HG03060 (cell line): ENCODE measurements around the gene MAP2K5.

Experiments
- ATAC-seq: cut with Tn5 transposase; IDR thresholded peaks from one replicate; pipeline ENCODE4 v1.9.1; 2021; ENCODE audit warnings: low read depth, moderate number of reproducible peaks; ENCODE audit not compliant: unreplicated experiment

MAP2K5 gene

GRCh38 chr15:67521029-67521782 lies 21.3 kb upstream of the MAP2K5 start, which contains the start of gene C15orf61:
Gene C15orf61, plus strand, starts transcription at chr15:67521131. Its CDS starts 118 bp downstream, at chr15:67521249.
- peak; percentile 47 for ATAC-seq

DNA sequence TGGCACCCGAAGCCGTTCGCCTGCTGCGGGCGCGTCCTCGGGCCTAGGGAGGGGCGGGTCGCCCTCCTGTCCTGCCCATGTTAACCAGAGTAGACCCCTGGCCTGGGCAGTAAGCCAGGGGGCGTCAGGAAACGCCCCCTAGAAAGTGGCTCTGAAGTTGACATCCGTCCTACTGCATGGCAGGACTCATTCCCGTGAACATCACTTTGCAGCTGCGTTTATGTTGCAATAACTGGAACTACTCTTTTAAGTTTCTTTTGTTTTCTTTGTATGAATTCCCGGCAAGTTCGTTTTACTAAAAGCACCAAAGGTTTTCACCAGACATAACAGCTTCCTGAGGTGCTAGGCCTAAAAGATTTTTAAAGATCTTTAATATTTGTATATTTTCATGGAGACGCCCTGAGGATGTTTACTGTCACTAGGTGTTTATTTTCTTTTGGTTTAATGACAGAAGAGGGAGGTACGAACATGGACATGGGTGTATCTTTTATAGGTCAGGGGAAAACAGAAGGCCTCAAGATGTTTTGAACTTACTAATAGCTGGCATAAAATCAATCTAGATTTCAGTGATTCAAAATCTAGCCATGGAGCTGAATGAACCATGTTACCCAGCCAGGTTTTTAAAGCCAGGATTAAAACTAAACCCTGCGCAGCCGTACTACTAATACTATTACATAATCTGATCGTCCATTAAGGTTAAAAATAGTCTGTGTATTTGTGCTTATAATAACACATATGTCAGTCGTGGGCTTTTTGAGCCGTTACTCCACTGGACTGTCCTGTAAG lies 20.5 kb upstream of the MAP2K5 start:
- no peak for ATAC-seq

DNA sequence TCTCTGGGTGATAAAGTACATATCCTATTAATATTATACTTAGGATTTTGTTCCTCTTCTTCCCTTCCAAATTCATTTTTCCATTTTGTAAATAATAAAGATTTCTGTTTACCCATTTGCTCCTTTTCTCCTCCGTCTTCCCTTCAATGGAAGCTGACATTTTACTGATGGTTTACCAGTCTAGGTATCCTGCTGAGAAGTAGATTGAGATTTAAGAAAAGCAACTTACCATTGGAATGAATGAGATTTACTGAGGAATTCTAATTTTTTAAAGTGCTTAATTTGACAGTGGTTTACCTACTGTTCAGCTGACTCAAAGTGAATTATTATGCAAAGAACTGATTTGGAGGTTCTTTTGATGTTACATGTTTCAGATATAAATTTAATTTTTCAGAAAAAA lies 19.2 kb upstream of the MAP2K5 start:
- ATAC-seq: no peak

DNA sequence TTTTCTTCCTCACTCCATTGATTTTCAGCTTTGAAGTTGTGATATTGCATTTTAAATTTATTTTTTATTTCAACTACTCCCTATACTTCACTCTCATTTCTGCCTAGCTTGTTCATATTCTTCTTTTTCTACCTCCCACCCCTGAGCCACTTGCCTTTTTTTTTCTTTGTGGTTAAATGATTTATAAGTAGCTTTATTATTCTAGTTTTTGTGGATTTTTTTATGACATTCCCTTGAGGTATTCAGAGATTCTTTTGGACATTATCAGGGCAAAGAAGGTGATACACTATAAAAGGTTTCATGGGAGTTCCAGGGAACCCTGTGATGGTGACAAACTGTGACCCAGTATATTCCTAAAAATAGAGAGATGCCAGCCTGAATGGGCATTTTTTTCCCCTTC lies 18.3 kb upstream of the MAP2K5 start:
- ATAC-seq: no peak

GRCh38 chr15:67528513-67528912 lies 14.0 kb upstream of the MAP2K5 start:
- ATAC-seq: no peak

GRCh38 chr15:67531379-67531914 lies 11.1 kb upstream of the MAP2K5 start:
- ATAC-seq: no peak

GRCh38 chr15:67533873-67534272 lies 8.6 kb upstream of the MAP2K5 start:
- ATAC-seq: no peak

- no peak for ATAC-seq
Measured at GRCh38 chr15:67534360-67534759, 8.1 kb upstream of the MAP2K5 start.

DNA sequence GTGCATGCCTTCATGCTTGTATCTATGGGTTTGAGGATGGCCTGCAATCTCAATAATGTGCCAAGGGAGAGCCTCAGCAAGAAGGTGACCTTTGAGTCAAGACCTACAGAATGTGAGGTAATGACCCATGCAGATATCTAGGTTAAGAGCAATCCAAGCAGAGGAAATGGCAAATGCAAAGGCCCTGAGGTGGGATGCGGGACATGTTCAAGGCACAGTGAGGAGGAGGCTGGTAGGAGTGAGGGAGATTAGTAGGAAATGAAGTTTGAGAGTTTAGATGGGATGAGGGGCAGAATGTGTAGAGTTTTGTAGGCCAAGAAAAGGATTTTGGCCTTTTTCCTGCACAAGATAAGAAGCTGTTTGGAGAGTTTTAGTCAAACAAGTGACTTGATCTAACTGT lies 4.7 kb upstream of the MAP2K5 start:
- ATAC-seq: no peak

DNA sequence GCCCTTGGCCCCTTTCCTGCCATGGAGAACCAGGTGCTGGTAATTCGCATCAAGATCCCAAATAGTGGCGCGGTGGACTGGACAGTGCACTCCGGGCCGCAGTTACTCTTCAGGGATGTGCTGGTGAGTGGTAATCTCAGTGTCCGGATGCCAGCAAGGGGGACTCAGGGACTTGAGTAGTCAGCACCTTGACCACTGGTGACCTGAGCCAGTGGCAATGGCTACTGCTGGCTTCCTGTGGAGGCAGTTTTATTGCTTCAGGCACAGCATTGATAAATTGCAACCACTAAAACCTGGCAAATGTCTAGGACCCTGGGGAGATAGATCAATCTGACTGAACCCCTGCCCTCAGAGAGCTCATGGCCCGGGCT lies 830 bp downstream of the MAP2K5 start:
- no peak for ATAC-seq

DNA sequence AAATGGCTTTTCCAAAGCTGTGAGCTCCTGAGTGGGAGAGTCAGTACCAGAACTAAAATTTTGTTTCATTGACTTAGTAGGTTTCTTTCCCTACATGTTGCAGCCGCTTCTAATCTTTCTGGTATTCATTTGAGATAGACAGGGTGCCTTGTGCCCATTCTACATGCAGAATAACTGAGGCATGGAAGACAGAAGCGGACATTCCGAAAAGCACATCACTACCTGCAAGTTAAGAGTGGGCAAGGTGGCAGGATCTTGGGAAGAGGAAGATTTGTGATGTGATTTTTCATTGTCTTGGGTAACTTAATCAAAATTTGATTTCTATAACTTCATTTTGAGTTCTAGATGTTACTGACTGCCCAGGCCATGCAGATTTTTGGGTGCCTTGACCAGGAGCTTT lies 2.0 kb downstream of the MAP2K5 start:
- no peak for ATAC-seq

GRCh38 chr15:67545864-67546263 lies 3.4 kb downstream of the MAP2K5 start:
- no peak for ATAC-seq

DNA sequence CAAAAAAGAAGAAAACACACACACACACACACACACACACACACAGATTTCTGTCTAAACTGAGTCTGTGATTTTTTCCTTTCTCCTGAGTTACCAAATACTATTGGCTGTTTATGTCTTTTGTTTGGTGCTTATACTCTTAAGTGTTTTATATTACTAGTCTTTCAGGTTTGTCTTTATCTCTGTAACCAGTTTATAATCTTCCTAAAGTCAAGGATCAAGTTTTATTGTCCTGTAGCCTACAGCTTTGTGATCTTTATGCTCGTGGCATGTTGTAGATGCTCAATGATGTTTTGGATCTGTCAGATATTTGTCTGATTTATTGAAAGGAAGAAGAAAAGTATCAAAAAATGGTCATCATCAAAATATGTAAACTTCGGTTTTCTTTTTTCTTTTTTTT lies 4.6 kb downstream of the MAP2K5 start:
- ATAC-seq: no peak

DNA sequence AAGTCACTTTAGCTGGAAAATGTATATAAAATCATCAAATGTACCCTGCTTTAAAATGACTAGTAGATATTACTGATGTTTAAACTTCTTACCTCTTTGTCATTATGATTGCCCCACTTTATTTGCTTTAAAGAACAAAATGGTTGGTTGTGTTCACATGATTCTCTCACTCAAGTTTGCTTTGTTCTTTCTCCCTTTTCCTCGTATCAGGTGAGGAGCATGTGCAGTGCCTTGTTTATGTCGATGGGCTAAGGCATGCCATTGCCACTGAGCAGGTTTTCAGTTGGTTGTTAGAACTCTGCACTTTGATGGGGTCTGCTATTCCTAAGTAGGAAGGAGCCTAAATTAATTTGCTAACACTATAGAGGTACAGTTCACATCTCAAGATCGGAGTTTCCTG lies 5.3 kb downstream of the MAP2K5 start:
- no peak for ATAC-seq

- no peak for ATAC-seq
Measured at GRCh38 chr15:67548236-67548852, 5.8 kb downstream of the MAP2K5 start.

- ATAC-seq: no peak
Measured at GRCh38 chr15:67548862-67549651, 6.6 kb downstream of the MAP2K5 start.

GRCh38 chr15:67549736-67550135 lies 7.2 kb downstream of the MAP2K5 start:
- no peak for ATAC-seq

DNA sequence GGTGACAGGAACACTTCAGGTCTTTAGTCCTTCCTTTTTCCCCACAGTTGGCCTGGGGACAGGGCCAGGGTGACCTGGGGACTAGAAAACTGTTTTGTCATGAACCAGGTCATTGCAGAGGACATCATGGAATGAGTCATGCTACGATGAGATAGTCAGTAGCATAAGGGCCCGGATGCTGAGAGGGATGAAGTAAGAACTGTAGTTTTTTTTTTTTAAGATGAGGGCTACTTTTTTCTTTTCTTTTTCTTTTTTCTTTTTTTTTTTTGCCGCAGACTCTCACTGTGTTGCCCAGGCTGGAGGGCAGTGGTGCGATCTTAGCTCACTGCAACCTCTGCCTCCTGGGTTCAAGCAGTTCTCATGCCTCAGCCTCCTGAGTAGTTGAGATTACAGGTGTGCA lies 8.0 kb downstream of the MAP2K5 start:
- ATAC-seq: no peak

- no peak for ATAC-seq
Measured at GRCh38 chr15:67551207-67551743, 8.8 kb downstream of the MAP2K5 start.

- no peak for ATAC-seq
Measured at GRCh38 chr15:67554580-67554979, 12.1 kb downstream of the MAP2K5 start.
